Head of caudate nucleus (tissue), 42 donors: ENCODE results near the gene ACSL4.
"Not testable (repeated sequence)": the region's sequence is repeated elsewhere in the genome, so short reads cannot be mapped to it uniquely, and the experiment has no call there.

ENCODE experiments used
- DNase-seq, 42 donors: peaks; one replicate each; pipeline versions ENCODE4 v3.0.0 to v3.0.0-alpha.2; 2020 to 2021; ENCODE audit warnings: mixed read lengths in 7 of 42
- intact Hi-C: fragments of 100-400 bp; cut with DNase I; formaldehyde crosslinking; loops from one replicate; pipeline ENCODE4 v1.15.0; 2022

ACSL4 gene

DNA sequence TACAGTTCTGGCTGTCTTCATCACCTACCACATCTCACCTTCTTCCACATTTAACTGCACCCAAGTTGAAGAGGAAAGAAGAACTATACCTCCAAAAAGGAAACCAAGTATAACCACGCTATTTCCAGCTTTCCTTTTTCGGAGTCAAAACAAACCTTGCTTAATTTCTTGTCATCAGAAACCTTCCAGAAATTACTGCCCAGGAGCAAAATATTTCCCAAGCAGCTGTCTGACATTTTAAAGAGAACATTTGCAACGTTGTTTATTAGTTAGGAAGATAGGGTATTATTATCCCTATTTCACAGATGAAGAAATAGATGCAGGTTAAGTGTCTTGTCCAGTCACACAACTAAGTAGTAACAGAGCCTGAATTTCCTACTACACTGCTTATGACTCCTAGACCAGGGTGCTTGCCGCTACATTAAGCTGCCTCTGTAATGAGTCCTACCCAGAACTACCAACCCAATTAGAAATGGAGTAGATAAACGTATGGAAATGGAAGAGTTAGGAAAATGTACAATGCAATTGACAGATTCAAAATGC, 2.2 kb upstream of the ACSL4 start:
- no peak for DNase-seq
- intact Hi-C loops = no loop called here

DNA sequence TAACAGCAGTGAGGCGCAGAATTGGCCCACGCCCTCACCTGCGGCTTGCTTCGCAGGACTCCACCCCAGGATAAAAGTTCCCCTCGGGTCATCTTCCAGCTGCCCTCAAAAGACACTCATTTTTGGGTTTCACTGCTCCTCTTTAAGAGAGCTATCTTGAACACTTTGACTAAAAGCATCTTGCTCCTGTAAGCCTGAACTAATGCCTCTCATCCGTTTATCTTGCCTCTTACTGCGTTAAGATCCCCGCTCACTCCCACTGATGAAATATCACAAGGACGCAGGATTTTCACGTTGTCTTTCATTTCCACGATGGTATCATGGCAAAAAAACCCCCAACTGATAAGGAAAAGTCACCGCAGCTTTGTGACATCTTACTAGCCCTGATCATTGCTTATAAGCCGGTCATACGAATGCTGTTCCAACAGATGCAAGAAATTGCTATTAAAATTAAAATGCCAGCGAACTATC, 591 bp upstream of the ACSL4 start:
- intact Hi-C loops = no loop called here
- no peak for DNase-seq

DNA sequence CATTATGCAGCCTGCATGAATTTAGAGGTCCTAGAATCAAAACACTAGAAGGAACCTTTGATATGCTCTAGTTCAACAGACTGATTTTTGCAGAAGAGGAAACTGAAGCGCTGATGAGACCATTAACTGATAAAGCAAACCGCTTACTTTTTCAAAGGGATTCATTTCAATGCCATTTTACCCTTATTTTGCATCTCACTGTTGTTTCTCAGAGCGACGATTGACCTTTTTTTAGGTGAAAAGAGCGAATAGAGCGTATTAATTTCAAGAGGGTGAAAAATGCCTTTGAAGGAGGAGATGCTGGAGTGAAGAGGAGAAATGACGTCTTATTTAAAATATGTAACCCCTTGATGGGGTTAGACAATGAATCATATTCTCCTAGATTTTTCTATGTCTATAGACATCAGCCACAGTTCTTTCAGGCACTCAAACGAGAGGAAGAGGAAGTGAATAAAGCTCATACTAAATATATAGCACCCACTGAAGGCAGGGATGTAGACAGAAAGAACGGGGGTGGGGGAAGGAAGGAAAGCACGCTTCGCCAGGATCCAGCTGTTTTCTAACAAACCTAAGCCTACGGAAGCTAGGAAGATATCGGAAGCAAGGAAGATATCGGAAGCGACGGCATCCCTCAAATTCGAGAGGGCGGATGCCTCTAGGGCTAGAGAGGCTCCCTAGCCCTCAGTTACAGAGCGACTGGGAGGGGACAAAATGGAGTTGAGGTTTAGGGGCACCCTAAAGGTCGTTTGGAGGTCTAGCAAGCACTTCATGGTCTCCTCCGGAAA, 848 bp downstream of the ACSL4 start:
- peak in 20 of 42 donors; percentile 1 to 43 (median 12) for DNase-seq
- intact Hi-C loops = no loop called here

DNA sequence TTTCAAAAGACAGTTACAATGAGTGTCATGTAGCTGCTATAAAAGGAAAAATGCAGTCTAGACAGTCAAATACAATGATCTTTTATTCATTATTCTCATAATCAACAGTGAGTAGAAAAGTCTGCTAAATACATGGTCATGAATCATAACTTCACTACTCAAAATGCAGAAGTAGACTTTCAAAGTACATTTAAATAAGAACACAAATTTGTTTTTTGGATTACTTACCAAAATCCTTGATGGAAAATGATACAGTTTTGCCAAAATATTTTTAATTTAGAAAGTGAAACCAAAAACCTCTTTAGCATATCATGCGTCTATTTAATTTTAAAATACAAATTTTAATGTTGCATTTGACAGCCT, 4.9 kb downstream of the ACSL4 start:
- intact Hi-C loops = no loop called here
- no peak for DNase-seq

DNA sequence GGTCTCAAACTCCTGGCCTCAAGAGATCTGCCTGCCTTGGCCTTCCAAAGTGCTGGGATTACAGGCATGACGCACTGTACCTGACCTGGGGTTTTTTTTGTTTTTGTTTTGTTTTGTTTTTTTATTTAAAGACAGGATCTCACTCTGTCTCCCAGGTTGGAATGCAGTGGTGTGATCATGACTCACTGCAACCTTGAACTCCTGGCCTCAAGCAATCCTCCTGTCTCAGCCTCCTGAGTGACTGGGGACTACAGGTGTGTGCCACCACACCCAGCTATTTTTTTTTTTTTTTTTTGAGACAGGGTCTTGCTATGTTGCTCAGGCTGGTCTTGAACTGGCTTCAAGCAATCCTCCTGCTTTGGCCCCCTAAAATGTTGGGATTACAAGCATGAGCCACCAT, 8.1 kb downstream of the ACSL4 start:
- intact Hi-C loops, DNase-seq: not testable (repeated sequence)

DNA sequence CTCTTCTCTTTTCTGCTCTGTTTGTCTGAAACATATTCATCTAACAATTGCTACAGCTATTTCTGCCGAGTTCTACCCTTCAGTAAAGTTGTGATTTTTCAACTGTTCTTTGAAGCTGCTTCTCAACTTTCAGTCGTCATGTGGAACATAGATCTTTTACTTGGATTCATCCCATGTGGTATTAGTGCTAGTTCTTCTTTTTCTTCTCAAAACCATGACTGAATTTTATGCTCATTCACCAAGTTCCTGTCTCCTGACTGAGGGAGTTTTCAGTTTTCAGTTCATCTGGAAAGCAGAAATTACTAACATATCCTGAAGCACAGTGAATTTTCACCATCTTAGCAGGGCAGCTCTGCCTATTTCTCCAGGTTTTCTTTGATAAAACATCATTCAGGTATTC, 12.1 kb downstream of the ACSL4 start:
- DNase-seq = no peak
- intact Hi-C loops = no loop called here

DNA sequence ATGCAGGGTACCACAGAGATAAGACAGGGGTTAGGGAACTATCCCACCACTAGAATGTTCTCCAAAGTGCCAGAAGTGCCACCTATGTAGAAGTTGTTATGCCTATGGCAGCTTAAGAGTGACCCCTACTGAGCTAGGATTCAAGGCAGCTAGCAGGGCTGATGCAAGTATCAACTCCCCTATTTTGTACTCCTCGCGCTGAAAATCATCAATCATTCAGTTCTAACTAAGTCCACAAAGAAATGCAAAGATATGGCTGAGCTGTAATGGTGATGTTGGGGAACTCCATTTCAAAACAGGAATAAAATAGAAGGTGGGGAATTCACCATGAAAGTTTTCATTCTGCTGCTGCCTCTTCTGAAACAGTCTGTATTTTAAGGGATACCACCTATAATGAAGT, 13.8 kb downstream of the ACSL4 start:
- intact Hi-C loops = loop anchor here (10.0 kb wide), 2 partner anchors 136 to 166 kb away; no protein-coding TSS in a partner anchor
- no peak for DNase-seq

DNA sequence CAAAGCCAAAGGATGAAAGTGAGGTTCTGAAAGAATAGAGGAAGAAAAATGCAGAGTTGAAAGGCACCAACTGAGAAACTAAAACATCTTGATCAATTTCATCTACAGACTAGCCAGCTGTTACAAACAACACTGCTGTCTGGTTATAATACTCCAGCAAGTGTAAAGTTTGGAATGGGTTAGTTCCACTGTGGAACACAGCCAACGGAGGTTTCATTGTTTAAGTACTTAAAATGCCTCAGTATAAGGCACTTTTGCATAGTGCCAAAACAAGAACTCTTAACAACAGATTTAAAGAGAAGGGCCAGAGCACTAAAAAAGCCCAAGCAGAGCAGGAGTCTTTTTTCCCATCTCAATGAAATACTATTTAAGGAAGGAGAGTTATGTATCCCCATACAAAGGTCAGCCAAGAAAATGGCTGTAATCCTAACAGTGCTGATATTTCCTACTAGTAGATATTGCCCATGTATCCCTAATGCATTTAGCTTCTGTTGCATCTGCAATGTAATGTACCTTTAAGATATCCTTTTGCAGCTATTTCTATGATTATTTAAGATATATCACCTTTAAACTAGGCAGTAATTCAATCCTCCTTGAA, 16.5 kb downstream of the ACSL4 start:
- no peak for DNase-seq
- intact Hi-C loops = loop anchor here (10.0 kb wide), 2 partner anchors 138 to 168 kb away; no protein-coding TSS in a partner anchor

DNA sequence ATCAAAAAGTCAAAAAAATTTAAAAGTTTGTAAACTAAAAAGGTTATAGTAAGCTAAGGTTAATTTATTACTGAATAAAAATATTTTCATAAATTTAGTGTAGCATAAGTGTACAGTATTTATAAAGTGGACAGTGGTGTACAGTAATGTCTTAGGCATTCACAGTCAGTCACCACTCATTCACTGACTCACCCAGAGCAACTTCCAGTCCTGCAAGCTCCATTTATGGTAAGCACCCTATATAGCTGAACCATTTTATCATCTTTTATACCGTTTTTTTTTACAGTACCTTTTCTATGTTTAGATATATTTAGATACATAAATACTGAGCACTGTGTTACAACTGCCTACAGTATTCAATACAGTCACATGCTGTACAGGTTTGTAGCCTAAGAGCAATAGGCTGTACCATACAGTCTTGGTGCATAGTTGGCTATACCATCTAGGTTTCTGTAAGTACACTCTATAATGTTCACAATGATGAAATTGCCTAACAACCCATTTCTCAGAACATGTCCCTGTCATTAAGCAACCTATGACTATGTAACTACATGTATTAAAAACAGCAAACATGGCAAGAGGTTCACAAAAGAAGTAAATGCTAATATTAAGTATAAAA, 18.6 kb downstream of the ACSL4 start:
- intact Hi-C loops = loop anchor here (10.0 kb wide), 2 partner anchors 140 to 170 kb away; no protein-coding TSS in a partner anchor

DNA sequence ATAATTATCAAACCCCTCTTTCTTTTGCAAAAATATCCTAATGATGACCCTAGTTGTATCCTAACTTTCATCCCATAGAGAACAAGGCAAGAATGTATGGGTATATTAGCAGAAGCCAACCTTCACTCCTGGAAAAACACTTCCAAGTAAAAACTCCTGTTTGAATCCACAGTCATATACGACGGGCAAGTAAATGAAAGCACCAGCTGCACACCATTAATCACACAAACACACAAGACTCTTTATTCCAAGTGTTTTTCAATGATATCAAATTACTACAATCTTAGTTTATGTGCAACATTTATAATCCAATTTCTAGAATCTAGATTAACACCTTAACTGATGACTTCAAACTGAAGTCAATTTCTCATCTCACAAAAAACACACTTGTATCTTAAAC, 22.9 kb downstream of the ACSL4 start:
- DNase-seq = no peak
- intact Hi-C loops = loop anchor here (10.0 kb wide), 2 partner anchors 145 to 175 kb away; no protein-coding TSS in a partner anchor

More for the DNA sequence above, 18.6 kb downstream of the ACSL4 start:
- no peak for DNase-seq

DNA sequence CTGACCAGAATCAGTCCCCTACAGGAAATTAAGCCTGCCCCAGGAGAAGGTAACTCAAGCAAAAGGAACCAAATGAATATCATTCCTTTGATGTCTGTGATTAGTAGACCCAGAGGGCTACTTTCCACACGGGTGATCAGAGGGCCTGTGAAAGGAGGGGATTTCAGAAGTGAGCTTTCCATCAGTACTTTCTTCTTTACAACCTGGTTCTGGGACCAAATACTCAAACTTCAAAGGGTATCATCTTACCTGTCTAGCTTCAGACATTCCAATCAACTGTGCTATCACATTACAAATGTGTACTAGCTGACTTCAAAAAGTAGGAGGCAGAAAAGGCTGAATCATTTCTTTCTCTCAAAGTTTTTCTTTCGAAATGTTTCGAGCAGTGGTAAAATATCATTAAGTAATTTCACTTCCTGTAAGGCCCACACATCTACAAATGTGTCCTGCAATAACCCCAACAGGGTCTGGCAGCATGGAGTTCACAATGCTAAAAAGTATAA, 23.9 kb downstream of the ACSL4 start:
- no peak for DNase-seq
- intact Hi-C loops = no loop called here

DNA sequence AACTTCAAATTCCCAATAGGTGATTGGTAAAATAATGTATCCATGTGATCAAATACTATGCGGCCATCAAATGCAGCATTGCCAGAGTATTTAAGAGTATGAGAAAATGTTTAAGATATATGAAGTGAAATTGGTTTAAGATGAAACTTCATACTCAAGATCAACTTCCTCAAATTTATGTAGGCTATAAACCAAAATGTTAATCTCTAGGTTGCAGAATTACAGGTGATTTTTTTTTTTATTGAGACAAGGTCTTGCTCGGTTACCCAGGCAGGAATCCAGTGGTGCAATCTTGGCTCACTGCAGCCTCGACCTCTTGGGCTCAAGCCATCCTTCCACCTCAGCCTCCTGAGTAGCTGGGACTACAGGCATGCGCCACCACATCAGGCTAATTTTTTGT, 25.3 kb downstream of the ACSL4 start:
- DNase-seq = no peak
- intact Hi-C loops = no loop called here

DNA sequence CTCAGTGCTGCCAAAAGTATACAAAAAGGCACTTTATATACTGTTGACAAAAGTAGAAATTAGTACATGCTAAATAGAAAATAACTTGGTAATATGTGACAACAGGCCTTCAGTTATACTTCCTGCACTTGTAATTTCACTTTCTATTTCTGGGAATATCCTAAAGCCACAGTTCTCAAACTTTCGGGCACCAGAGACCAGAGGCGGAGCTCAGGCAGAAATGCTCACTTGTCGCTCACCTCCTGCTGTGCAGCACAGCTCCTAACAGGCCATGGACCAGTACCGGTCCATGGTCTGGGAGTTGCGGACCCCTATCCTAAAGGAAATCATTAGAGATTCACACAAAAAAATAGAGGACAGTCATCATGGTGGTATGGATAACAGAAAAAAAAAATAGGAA, 25.7 kb downstream of the ACSL4 start:
- no peak for DNase-seq
- intact Hi-C loops = no loop called here

DNA sequence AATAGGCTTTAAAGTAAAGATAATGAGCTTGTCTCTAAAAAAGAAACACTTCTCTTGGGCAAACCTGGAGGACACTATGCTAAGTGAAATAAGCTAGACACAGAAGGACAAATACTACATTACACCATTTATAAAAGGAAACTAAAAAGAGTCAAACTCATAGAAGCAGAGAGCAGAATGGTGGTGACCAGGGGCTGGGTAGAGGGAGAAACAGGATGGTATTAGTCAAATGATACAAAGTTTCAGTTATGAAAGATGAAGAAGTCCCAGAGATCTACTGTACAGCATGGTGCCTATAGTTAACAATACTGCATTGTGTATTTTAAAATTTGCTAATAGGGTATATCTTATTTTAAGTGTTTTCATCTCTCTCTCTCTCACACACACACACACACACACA, 28.5 kb downstream of the ACSL4 start:
- intact Hi-C loops = no loop called here
- DNase-seq = no peak

DNA sequence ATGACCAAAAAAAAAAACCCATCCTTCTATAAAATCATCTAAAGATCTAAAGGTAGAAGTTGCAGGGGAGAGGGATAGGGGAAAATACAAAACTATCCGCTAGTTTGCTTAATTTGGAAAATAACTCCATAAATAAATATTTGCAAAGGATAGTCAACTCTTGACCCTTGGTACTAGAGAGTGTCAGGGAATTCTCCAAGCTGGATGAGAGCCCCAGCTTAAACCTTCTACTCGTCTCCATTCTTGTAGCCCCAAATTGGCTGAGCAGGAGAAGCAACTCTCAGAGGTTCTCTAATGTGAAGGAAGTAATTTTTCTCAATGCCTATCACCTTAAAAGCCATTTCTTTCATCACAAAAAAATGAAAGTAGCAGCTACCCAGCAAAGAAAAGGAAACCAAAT, 35.2 kb downstream of the ACSL4 start:
- DNase-seq = no peak
- intact Hi-C loops = no loop called here

DNA sequence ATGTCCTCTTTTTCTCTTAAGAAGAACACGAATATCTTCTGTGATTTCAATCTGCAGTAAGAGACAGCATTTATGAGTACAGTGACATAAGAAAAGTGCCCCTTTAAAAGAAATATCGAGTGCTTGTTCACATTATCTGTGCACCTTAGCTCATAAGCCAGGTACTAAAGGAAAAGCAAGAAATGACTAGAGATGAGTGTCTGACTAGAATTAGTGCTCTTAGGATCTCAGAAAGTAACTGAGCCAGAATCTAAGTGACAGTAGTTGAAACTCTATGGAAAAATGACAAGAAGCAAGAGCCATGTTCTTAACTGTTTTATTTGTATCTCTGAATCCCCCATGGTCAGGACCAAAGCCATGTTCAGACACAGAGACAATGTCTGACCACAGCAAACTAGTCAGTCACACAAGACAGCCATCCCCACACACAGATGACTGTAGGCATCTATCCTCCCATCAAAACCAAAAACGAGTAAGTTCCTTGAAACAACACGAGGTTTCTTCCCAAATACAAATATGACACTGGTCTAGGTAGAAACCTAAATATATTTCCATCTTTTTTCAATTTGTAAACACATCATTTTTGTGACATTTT, 36.8 kb downstream of the ACSL4 start:
- intact Hi-C loops = no loop called here

DNA sequence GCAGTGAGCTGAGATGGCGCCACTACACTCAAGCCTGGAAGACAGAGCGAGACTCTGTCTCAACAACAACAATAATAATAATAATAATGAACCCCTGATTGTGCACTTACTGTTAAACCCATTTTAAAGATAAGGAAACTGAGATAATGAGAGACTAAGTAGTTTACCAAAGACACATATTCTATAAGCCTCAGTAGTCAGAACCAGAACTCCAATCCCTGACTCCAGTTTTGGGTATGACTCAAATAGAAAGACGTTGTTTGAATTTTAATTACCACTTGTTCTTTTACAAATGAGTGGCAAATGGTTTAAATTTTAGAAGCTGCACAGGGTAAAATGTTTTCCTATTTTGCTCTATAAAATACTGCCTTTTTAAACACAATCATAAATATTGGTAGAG, 37.4 kb downstream of the ACSL4 start:
- DNase-seq = no peak

More for the DNA sequence above, 36.8 kb downstream of the ACSL4 start:
- no peak for DNase-seq

DNA sequence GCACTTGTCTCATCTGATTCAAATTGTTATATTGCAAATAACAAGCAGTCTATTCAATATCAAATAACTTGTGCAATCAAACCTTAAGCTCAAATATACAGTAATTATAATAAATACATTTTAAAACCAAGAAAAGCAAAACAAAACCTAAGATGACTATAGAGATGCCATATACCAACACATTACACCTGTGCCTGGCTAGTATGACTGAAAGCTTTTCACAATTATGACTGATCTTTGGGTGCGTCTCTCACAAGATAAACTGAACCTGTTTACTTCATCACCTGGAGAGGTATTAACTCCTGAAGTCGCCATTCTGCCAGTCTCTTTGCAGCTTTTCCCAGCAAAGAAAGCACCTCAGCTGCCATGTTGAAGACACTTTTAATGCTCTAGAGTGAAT, 41.3 kb downstream of the ACSL4 start:
- no peak for DNase-seq
- intact Hi-C loops = no loop called here

More for the DNA sequence above, 37.4 kb downstream of the ACSL4 start:
- intact Hi-C loops = no loop called here

DNA sequence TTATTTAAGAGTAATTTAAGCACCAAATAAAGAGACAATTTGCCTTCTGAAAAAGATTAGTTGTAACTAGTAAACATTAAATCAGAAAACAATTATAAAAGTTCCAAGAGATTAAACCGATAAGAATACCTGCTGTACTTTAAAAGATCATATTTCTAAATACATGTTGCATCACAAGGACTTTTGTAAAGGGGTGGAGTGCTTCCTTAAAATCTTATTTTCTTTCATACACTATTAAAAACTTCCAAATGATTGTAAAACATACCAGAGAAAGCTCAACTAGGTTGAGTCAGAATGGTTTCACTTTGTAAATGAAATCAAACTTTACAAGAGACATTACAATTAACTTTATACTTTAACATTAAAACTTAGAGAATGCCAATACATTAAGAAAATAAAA, 41.8 kb downstream of the ACSL4 start:
- intact Hi-C loops = no loop called here
- no peak for DNase-seq
